Measurements from ENCODE around the gene ETFB. TPM values are rescaled to one million over a fixed set of nuclear protein-coding genes. Genes with fewer than 3 reads are reported as not detected.
A peak's percentile ranks its signal among the peaks of the same experiment; 100 is the strongest.
"Not testable (repeated sequence)": the region's sequence is repeated elsewhere in the genome, so short reads cannot be mapped to it uniquely, and the experiment has no call there.

ETFB gene
- total and polyA plus RNA-seq, 4 donors = 129 to 713 (median 467) TPM

DNA sequence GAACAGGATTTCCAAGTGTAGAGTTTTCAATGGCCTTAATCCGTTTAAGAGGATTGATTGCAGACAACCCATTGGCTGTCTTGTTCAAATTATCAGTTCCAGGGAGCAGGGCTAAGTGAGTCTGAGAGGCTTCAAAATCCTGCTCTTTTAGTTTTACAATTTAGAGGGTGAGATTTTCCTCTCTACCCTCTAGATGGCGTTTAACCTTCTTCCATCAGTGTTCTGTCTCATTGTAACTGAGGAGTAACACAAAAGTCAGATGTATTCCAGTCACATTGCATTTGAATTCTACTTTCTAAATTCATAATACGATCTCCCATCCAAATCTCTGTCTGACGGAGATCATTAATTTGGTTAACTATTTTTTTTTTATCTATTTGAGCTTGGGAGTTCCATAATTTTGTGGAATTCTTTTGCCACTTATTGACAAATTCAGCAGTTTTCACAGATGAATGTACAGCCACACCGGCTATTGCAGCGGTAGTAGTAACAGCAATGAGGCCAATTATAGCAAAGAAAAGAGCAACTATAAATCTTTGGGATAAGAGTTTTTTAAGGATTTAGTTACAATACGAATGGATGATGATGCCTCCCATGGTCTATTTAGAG is 32.0 kb upstream of the ETFB start (continued):
- TF ChIP-seq GABPA (IDR thresholded peaks at IDR 0.05 in 1 of 2, conservative IDR thresholded peaks at IDR 0.05 in 1 of 2) (no peak), RAD21 (IDR thresholded peaks at IDR 0.05) (peak; percentile 62 to 78)

DNA sequence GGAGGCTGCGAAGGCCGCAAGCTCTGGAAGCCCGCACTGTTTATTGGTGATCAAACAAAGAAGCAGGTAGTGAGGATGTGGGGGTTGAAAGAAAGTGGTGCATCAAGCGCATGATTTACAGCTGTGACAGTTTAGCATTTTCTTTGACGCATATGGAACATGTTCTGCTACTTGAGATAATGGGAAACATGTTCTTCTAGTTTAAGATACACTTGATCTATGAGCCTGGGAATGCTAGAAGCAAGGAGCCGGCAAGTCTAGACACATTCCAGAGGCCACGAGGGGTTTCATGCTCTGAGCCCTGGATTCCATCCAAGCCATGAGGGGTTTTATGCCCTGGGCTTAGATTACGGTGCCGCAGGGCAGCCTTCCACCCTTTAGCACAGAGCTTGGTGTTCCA is 31.3 kb upstream of the ETFB start:
- not testable (repeated sequence) for H3K27me3 ChIP-seq (ENCODE audit: control insufficient read depth in 4 of 4, insufficient read depth in 4 of 4, low read length in 3 of 4); H3K36me3 ChIP-seq (ENCODE audit: control insufficient read depth in 4 of 4, insufficient read depth in 3 of 4, low read depth in 1 of 4, low read length in 3 of 4); DNase-seq (ENCODE audit: low spot score); H3K27ac ChIP-seq (ENCODE audit: low read depth in 1 of 2, low read length in 2 of 2); H3K4me1 ChIP-seq (ENCODE audit: control insufficient read depth in 4 of 4, insufficient read depth in 4 of 4, low read length in 3 of 4); H3K9me3 ChIP-seq (ENCODE audit: control insufficient read depth in 4 of 4, low read length in 3 of 4); H3K4me3 ChIP-seq (ENCODE audit: low read depth in 1 of 3, low read length in 3 of 3); H3K9ac ChIP-seq (ENCODE audit: low read depth in 1 of 2, low read length in 2 of 2)
- WGBS = 88% methylated on average over 9 of the region's 9 CpGs

DNA sequence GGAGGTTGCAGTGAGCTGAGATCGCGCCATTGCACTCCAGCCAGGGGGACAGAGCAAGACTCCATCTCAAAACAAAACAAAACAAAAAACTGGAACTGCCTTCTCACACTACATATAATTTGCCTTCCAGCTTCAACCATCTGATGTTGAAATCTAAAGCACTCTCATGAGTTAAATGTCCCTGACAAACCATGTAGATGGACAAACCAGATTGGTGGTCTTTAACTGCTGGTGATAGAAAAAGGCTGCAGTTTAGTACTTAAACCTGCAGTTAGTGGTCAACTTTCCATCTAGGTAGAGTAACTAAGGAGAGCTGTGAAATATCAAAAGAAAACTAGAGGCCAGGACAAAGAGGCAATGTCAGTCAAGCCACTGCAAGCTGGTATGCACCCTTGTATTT is 30.0 kb upstream of the ETFB start:
- Histone ChIP-seq H3K27ac (ENCODE audit: low read depth in 1 of 2, low read length in 2 of 2) (no peak overlapping the region), H3K36me3 (ENCODE audit: control insufficient read depth in 4 of 4, insufficient read depth in 3 of 4, low read depth in 1 of 4, low read length in 3 of 4) (no peaks in the 10 kb centered on the region), H3K27me3 (ENCODE audit: control insufficient read depth in 4 of 4, insufficient read depth in 4 of 4, low read length in 3 of 4) (no peaks in the 10 kb centered on the region), H3K9me3 (ENCODE audit: control insufficient read depth in 4 of 4, low read length in 3 of 4) (no peaks in the 10 kb centered on the region), H3K9ac (ENCODE audit: low read depth in 1 of 2, low read length in 2 of 2) (no peak overlapping the region), H3K4me1 (ENCODE audit: control insufficient read depth in 4 of 4, insufficient read depth in 4 of 4, low read length in 3 of 4) (peaks cover 2 to 8% (median 5%) of the 10 kb centered on the region in 4 donors), H3K4me3 (ENCODE audit: low read depth in 1 of 3, low read length in 3 of 3) (no peak overlapping the region)
- 96% methylated on average over 2 of the region's 2 CpGs for WGBS
- no peak for DNase-seq (ENCODE audit: low spot score)
- TF ChIP-seq HNF4G (IDR thresholded peaks at IDR 0.05) (no peak), SP1 (IDR thresholded peaks at IDR 0.05) (no peak), GABPA (IDR thresholded peaks at IDR 0.05 in 1 of 2, conservative IDR thresholded peaks at IDR 0.05 in 1 of 2) (no peak), HNF4A (conservative IDR thresholded peaks at IDR 0.05) (no peak), JUND (IDR thresholded peaks at IDR 0.05) (no peak), NR2F2 (IDR thresholded peaks at IDR 0.05) (no peak), YY1 (IDR thresholded peaks at IDR 0.05) (no peak), FOXA2 (IDR thresholded peaks at IDR 0.05) (no peak), FOXA1 (IDR thresholded peaks at IDR 0.05) (no peak), EGR1 (IDR thresholded peaks at IDR 0.05; ENCODE audit: low read depth in 2 of 2) (no peak), TAF1 (conservative IDR thresholded peaks at IDR 0.05) (no peak)
- TF ChIP-seq, protein P1, sequence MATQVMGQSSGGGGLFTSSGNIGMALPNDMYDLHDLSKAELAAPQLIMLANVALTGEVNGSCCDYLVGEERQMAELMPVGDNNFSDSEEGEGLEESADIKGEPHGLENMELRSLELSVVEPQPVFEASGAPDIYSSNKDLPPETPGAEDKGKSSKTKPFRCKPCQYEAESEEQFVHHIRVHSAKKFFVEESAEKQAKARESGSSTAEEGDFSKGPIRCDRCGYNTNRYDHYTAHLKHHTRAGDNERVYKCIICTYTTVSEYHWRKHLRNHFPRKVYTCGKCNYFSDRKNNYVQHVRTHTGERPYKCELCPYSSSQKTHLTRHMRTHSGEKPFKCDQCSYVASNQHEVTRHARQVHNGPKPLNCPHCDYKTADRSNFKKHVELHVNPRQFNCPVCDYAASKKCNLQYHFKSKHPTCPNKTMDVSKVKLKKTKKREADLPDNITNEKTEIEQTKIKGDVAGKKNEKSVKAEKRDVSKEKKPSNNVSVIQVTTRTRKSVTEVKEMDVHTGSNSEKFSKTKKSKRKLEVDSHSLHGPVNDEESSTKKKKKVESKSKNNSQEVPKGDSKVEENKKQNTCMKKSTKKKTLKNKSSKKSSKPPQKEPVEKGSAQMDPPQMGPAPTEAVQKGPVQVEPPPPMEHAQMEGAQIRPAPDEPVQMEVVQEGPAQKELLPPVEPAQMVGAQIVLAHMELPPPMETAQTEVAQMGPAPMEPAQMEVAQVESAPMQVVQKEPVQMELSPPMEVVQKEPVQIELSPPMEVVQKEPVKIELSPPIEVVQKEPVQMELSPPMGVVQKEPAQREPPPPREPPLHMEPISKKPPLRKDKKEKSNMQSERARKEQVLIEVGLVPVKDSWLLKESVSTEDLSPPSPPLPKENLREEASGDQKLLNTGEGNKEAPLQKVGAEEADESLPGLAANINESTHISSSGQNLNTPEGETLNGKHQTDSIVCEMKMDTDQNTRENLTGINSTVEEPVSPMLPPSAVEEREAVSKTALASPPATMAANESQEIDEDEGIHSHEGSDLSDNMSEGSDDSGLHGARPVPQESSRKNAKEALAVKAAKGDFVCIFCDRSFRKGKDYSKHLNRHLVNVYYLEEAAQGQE (IDR thresholded peaks at IDR 0.05) = no peak
- TF ChIP-seq, protein P2, sequence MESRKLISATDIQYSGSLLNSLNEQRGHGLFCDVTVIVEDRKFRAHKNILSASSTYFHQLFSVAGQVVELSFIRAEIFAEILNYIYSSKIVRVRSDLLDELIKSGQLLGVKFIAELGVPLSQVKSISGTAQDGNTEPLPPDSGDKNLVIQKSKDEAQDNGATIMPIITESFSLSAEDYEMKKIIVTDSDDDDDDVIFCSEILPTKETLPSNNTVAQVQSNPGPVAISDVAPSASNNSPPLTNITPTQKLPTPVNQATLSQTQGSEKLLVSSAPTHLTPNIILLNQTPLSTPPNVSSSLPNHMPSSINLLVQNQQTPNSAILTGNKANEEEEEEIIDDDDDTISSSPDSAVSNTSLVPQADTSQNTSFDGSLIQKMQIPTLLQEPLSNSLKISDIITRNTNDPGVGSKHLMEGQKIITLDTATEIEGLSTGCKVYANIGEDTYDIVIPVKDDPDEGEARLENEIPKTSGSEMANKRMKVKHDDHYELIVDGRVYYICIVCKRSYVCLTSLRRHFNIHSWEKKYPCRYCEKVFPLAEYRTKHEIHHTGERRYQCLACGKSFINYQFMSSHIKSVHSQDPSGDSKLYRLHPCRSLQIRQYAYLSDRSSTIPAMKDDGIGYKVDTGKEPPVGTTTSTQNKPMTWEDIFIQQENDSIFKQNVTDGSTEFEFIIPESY (IDR thresholded peaks at IDR 0.05) = no peak

Measured in liver (tissue), 9 donors.